ENCODE results near the gene RYR2.

DNA sequence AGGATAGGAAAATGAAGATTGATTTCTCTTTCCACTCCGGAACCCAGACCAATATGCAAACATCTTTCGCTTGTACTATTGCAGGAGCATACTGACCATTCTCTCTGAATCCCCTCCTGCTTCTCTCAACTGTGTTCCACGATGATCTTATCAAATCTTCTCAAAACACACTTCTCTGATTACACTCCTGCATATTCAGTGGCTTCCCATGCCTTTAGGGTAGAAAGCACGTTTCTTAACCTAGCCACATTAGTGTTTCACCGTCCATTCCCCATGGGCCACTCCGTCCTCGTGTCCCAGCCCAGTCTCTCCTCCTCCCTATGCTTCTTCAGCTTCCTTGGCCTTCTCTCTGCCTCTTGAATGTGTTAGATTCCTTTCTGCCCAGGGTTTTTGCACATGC, 650.3 kb downstream of the RYR2 start:
- TF ChIP-seq, protein P1, sequence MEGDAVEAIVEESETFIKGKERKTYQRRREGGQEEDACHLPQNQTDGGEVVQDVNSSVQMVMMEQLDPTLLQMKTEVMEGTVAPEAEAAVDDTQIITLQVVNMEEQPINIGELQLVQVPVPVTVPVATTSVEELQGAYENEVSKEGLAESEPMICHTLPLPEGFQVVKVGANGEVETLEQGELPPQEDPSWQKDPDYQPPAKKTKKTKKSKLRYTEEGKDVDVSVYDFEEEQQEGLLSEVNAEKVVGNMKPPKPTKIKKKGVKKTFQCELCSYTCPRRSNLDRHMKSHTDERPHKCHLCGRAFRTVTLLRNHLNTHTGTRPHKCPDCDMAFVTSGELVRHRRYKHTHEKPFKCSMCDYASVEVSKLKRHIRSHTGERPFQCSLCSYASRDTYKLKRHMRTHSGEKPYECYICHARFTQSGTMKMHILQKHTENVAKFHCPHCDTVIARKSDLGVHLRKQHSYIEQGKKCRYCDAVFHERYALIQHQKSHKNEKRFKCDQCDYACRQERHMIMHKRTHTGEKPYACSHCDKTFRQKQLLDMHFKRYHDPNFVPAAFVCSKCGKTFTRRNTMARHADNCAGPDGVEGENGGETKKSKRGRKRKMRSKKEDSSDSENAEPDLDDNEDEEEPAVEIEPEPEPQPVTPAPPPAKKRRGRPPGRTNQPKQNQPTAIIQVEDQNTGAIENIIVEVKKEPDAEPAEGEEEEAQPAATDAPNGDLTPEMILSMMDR (IDR thresholded peaks at IDR 0.05; ENCODE audit: low read length): no peak
- TF ChIP-seq EZH2 (IDR thresholded peaks at IDR 0.05; ENCODE audit: borderline replicate concordance, low read length): no peak
